ENCODE data around the gene DSE. TPM values are rescaled to one million over a fixed set of nuclear protein-coding genes. Genes with fewer than 3 reads are reported as not detected.

DSE gene
- polyA plus RNA-seq, 1 donor from 2014 or later = 15.0 TPM

GRCh38 chr6:116352515-116353471 lies 18.0 kb upstream of the DSE start:
- Histone ChIP-seq H3F3A (ENCODE audit: insufficient read depth, low read length, poor library complexity, severe bottlenecking) (no peaks in the 10 kb centered on the region), H3K4me3 (ENCODE audit: low read length) (no peak overlapping the region), H3K27me3 (ENCODE audit: insufficient read depth, low read depth, low read length) (no peaks in the 10 kb centered on the region), H3K27ac (ENCODE audit: low read length) (no peak overlapping the region), H4K20me1 (ENCODE audit: insufficient read depth) (no peaks in the 10 kb centered on the region), H3K9ac (ENCODE audit: low read length) (no peak overlapping the region), H3K79me2 (replicated peaks; ENCODE audit: insufficient read depth, low read length) (no peaks in the 10 kb centered on the region), H3K36me3 (ENCODE audit: insufficient read depth, low read length) (no peaks in the 10 kb centered on the region), H3K9me3 (ENCODE audit: low read length) (no peaks in the 10 kb centered on the region), H2AFZ (ENCODE audit: low read depth, low read length) (no peak overlapping the region), H3K4me2 (ENCODE audit: low read length) (no peak overlapping the region), H3K9me2 (ENCODE audit: insufficient read depth, low read length) (no peaks in the 10 kb centered on the region)
- TF ChIP-seq REST (IDR thresholded peaks at IDR 0.05; ENCODE audit: borderline replicate concordance) (no peak), POLR2AphosphoS5 (IDR thresholded peaks at IDR 0.05) (no peak), EP300 (conservative IDR thresholded peaks at IDR 0.05; ENCODE audit: poor library complexity, severe bottlenecking) (no peak), RAD21 (conservative IDR thresholded peaks at IDR 0.05) (no peak), TAF1 (IDR thresholded peaks at IDR 0.05; ENCODE audit: low read depth) (no peak), SMC3 (conservative IDR thresholded peaks at IDR 0.05; ENCODE audit: poor library complexity) (no peak), EZH2 (IDR thresholded peaks at IDR 0.05; ENCODE audit: borderline replicate concordance, insufficient read depth, low read length, poor library complexity, severe bottlenecking) (no peak), MXI1 (conservative IDR thresholded peaks at IDR 0.05; ENCODE audit: poor library complexity, severe bottlenecking) (no peak), CTCF (IDR thresholded peaks at IDR 0.05; ENCODE audit: poor library complexity, severe bottlenecking) (no peak)

GRCh38 chr6:116354236-116354635 lies 16.5 kb upstream of the DSE start:
- TF ChIP-seq CTCF (IDR thresholded peaks at IDR 0.05; ENCODE audit: poor library complexity, severe bottlenecking) = no peak

More at GRCh38 chr6:116354236-116354635, 16.5 kb upstream of the DSE start:
- H2AFZ ChIP-seq (ENCODE audit: low read depth, low read length) = no peak overlapping the region
- no peaks in the 10 kb centered on the region for H3K79me2 ChIP-seq (replicated peaks; ENCODE audit: insufficient read depth, low read length)
- no peaks in the 10 kb centered on the region for H3F3A ChIP-seq (ENCODE audit: insufficient read depth, low read length, poor library complexity, severe bottlenecking)
- H3K27me3 ChIP-seq (ENCODE audit: insufficient read depth, low read depth, low read length) = no peaks in the 10 kb centered on the region
- H3K9me3 ChIP-seq (ENCODE audit: low read length) = no peaks in the 10 kb centered on the region
- no peak overlapping the region for H3K27ac ChIP-seq (ENCODE audit: low read length)
- no peak overlapping the region for H3K4me2 ChIP-seq (ENCODE audit: low read length)
- H3K4me3 ChIP-seq (ENCODE audit: low read length) = no peak overlapping the region
- H3K9ac ChIP-seq (ENCODE audit: low read length) = no peak overlapping the region
- no peaks in the 10 kb centered on the region for H3K9me2 ChIP-seq (ENCODE audit: insufficient read depth, low read length)
- no peaks in the 10 kb centered on the region for H3K36me3 ChIP-seq (ENCODE audit: insufficient read depth, low read length)
- H4K20me1 ChIP-seq (ENCODE audit: insufficient read depth) = no peaks in the 10 kb centered on the region

Data from neural cell (in vitro differentiated cells).